HepG2 (cell line): ENCODE results near the gene PSMG4. TPM values are rescaled to one million over a fixed set of nuclear protein-coding genes. Genes with fewer than 3 reads are reported as not detected.

Source experiments
- E2F2 ChIP-seq: sonication (generic); formaldehyde crosslinking; IDR thresholded peaks from 2 replicates; pipeline ENCODE4 v1.4.0; 2020; ENCODE audit warnings: missing genetic modification reagents, borderline replicate concordance
- HCFC1 ChIP-seq: fragments of 150-350 bp; IDR thresholded peaks from 2 replicates; pipeline ENCODE4 v1.6.1; 2014; ENCODE audit warnings: low read depth, low read length
- MED8 ChIP-seq: sonication (generic); formaldehyde crosslinking; IDR thresholded peaks from 2 replicates; pipeline ENCODE4 v1.8.1; 2023; ENCODE audit warnings: mild to moderate bottlenecking, missing genetic modification reagents; ENCODE audit not compliant: insufficient replicate concordance
- MXD4 ChIP-seq: IDR thresholded peaks from 2 replicates; pipeline ENCODE4 v1.6.1; 2016; ENCODE audit warnings: mild to moderate bottlenecking, missing biosample characterization, missing genetic modification reagents
- NFYB ChIP-seq: sonication (generic); formaldehyde crosslinking; IDR thresholded peaks from 2 replicates; pipeline ENCODE4 v1.4.0; 2020; ENCODE audit warnings: missing genetic modification reagents
- RELA ChIP-seq: sonication (generic); formaldehyde crosslinking; IDR thresholded peaks from 2 replicates; pipeline ENCODE4 v1.4.0; 2020; ENCODE audit warnings: missing genetic modification reagents
- RORA ChIP-seq: sonication (generic); formaldehyde crosslinking; IDR thresholded peaks from 2 replicates; pipeline ENCODE4 v1.5.0; 2020; ENCODE audit warnings: mild to moderate bottlenecking, missing genetic modification reagents, moderate library complexity
- RXRB ChIP-seq: IDR thresholded peaks from 2 replicates; pipeline ENCODE4 v1.6.1; 2016; ENCODE audit warnings: borderline replicate concordance, missing genetic modification reagents, missing compliant biosample characterization
- SATB2 ChIP-seq: sonication (generic); formaldehyde crosslinking; IDR thresholded peaks from 2 replicates; pipeline ENCODE4 v1.5.0; 2020; ENCODE audit warnings: missing genetic modification reagents
- THRA ChIP-seq: sonication (generic); formaldehyde crosslinking; IDR thresholded peaks from 2 replicates; pipeline ENCODE4 v1.4.0; 2020; ENCODE audit warnings: missing genetic modification reagents, borderline replicate concordance
- YY1 ChIP-seq: IDR thresholded peaks from 2 replicates; pipeline ENCODE4 v1.6.1; 2011; ENCODE audit warnings: low read length, low read depth, moderate library complexity, mild to moderate bottlenecking; ENCODE audit not compliant: insufficient read depth, insufficient replicate concordance
- ZBTB3 ChIP-seq: sonication (generic); formaldehyde crosslinking; IDR thresholded peaks from 2 replicates; pipeline ENCODE4 v1.4.0; 2020; ENCODE audit warnings: low read depth, mild to moderate bottlenecking, moderate library complexity, missing genetic modification reagents, borderline replicate concordance
- ZBTB7B ChIP-seq: sonication (generic); formaldehyde crosslinking; IDR thresholded peaks from 2 replicates; pipeline ENCODE4 v1.4.0; 2020; ENCODE audit warnings: missing genetic modification reagents
- ZNF256 ChIP-seq: sonication (generic); formaldehyde crosslinking; conservative IDR thresholded peaks from 2 replicates; pipeline ENCODE4 v1.4.0; 2020; ENCODE audit warnings: missing genetic modification reagents
- ZNF33A ChIP-seq: sonication (generic); formaldehyde crosslinking; IDR thresholded peaks from 2 replicates; pipeline ENCODE4 v1.5.1; 2020; ENCODE audit warnings: missing genetic modification reagents, mild to moderate bottlenecking, moderate library complexity, borderline replicate concordance
- ZNF430 ChIP-seq: sonication (generic); formaldehyde crosslinking; IDR thresholded peaks from 2 replicates; pipeline ENCODE4 v1.9.0; 2021; ENCODE audit warnings: mild to moderate bottlenecking, missing genetic modification reagents
- ZNF484 ChIP-seq: sonication (generic); formaldehyde crosslinking; IDR thresholded peaks from 2 replicates; pipeline ENCODE4 v1.5.1; 2020; ENCODE audit warnings: mild to moderate bottlenecking, low read depth, missing genetic modification reagents, borderline replicate concordance
- ZNF567 ChIP-seq: sonication (generic); formaldehyde crosslinking; IDR thresholded peaks from 2 replicates; pipeline ENCODE4 v1.8.1; 2023; ENCODE audit warnings: mild to moderate bottlenecking, missing genetic modification reagents, borderline replicate concordance
- ZNF644 ChIP-seq: IDR thresholded peaks from 2 replicates; pipeline ENCODE4 v1.6.1; 2016; ENCODE audit warnings: low read depth
- ZNF672 ChIP-seq: sonication (generic); formaldehyde crosslinking; IDR thresholded peaks from 2 replicates; pipeline ENCODE4 v1.8.1; 2022; ENCODE audit warnings: missing genetic modification reagents
- ZNF775 ChIP-seq: sonication (generic); formaldehyde crosslinking; IDR thresholded peaks from 2 replicates; pipeline ENCODE4 v1.4.0; 2020; ENCODE audit warnings: missing genetic modification reagents, mild to moderate bottlenecking, moderate library complexity, borderline replicate concordance
- ZNF841 ChIP-seq: sonication (generic); formaldehyde crosslinking; IDR thresholded peaks from 2 replicates; pipeline ENCODE4 v1.8.1; 2023; ENCODE audit warnings: missing genetic modification reagents, borderline replicate concordance
- ZNF891 ChIP-seq: sonication (generic); formaldehyde crosslinking; IDR thresholded peaks from 2 replicates; pipeline ENCODE4 v1.5.0; 2020; ENCODE audit warnings: mild to moderate bottlenecking, missing genetic modification reagents
- polyA plus RNA-seq, 8 experiments: library from polyadenylated mRNA; depleted of rRNA in 3 of 8; stranded (reverse) in 7 of 8; unstranded in 1 of 8; fragments of >200 nt; fragmentation: Illumina TruSeq in 4 of 8; extraction: Trizol in 4 of 8; gene quantifications; 2 replicates each; pipeline versions ENCODE4 v1.2.1 to v1.2.3, GENCODE V29; 2011 to 2016; ENCODE audit warnings: low read depth in 4 of 8, missing spikeins in 1 of 8, mixed read lengths in 1 of 8; ENCODE audit not compliant: insufficient read depth in 1 of 8
- total RNA-seq, 5 experiments: library from RNA; depleted of rRNA; stranded (reverse); fragments of >200 nt; fragmentation: Illumina TruSeq; extraction: Trizol; gene quantifications; 2 replicates each; pipeline ENCODE4 v1.2.3, GENCODE V29; 2016; ENCODE audit warnings: low read depth in 1 of 5
- TF ChIP-seq, protein P1 (sequence below): sonication (generic); formaldehyde crosslinking; IDR thresholded peaks from 2 replicates; pipeline ENCODE4 v1.5.0; 2020; ENCODE audit warnings: mild to moderate bottlenecking, missing genetic modification reagents
- TF ChIP-seq, protein P2 (sequence below): sonication (generic); formaldehyde crosslinking; IDR thresholded peaks from 2 replicates; pipeline ENCODE4 v1.9.0; 2021; ENCODE audit warnings: missing genetic modification reagents, mild to moderate bottlenecking, borderline replicate concordance

Gene PSMG4
- total and polyA plus RNA-seq, 2 of the 13 experiments (the other 11 are each of a cell fraction or from before 2014, with no cell fraction given): 28.5 to 32.8 TPM

- peak; percentile 85; the same call in 1 of the 2 replicates for TF ChIP-seq ZNF484 (CRISPR knock-in tag)
- TF ChIP-seq ZBTB7B: peak; percentile 86
- TF ChIP-seq MED8 (CRISPR knock-in tag): peak; percentile 74
- no peak for TF ChIP-seq ZNF841 (CRISPR knock-in tag)
- TF ChIP-seq ZNF33A (CRISPR knock-in tag): no peak
- peak; percentile 48; the same call in 1 of the 2 replicates for TF ChIP-seq ZNF891 (CRISPR knock-in tag)
- TF ChIP-seq NFYB (CRISPR knock-in tag): peak; percentile 41; the same call in 1 of the 2 replicates
- no peak for TF ChIP-seq RORA (CRISPR knock-in tag)
- TF ChIP-seq HCFC1: peak; percentile 55; the same call in 1 of the 2 replicates
- TF ChIP-seq MXD4 (CRISPR knock-in tag): peak; percentile 96
- no peak; the same call in 1 of the 2 replicates for TF ChIP-seq ZNF644 (CRISPR knock-in tag)
- TF ChIP-seq THRA (CRISPR knock-in tag): peak; percentile 83
- TF ChIP-seq ZBTB3: no peak; the same call in 1 of the 2 replicates
- TF ChIP-seq YY1: peak; percentile 85
- TF ChIP-seq, protein P1, sequence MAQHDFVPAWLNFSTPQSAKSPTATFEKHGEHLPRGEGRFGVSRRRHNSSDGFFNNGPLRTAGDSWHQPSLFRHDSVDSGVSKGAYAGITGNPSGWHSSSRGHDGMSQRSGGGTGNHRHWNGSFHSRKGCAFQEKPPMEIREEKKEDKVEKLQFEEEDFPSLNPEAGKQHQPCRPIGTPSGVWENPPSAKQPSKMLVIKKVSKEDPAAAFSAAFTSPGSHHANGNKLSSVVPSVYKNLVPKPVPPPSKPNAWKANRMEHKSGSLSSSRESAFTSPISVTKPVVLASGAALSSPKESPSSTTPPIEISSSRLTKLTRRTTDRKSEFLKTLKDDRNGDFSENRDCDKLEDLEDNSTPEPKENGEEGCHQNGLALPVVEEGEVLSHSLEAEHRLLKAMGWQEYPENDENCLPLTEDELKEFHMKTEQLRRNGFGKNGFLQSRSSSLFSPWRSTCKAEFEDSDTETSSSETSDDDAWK: no peak
- peak; percentile 78; the same call in 1 of the 2 replicates for TF ChIP-seq RXRB
- peak; percentile 93 for TF ChIP-seq ZNF430 (CRISPR knock-in tag)
- no peak for TF ChIP-seq ZNF775
- TF ChIP-seq, protein P2, sequence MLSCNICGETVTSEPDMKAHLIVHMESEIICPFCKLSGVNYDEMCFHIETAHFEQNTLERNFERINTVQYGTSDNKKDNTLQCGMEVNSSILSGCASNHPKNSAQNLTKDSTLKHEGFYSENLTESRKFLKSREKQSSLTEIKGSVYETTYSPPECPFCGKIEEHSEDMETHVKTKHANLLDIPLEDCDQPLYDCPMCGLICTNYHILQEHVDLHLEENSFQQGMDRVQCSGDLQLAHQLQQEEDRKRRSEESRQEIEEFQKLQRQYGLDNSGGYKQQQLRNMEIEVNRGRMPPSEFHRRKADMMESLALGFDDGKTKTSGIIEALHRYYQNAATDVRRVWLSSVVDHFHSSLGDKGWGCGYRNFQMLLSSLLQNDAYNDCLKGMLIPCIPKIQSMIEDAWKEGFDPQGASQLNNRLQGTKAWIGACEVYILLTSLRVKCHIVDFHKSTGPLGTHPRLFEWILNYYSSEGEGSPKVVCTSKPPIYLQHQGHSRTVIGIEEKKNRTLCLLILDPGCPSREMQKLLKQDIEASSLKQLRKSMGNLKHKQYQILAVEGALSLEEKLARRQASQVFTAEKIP (CRISPR knock-in tag): no peak
- TF ChIP-seq ZNF256 (CRISPR knock-in tag): peak; percentile 75
- TF ChIP-seq ZNF672 (CRISPR knock-in tag): no peak
- TF ChIP-seq E2F2 (CRISPR knock-in tag): no peak
- peak; percentile 57; the same call in 1 of the 2 replicates for TF ChIP-seq RELA (CRISPR knock-in tag)
- no peak for TF ChIP-seq ZNF567 (CRISPR knock-in tag)
- TF ChIP-seq SATB2: peak; percentile 88
These were observed at the start of gene PSMG4 (continued) for GRCh38 chr6:3258720-3259490.
